OCI-LY1 (cell line): ENCODE data around the gene FILIP1L.

Experiments used
- CTCF ChIP-seq: fragments of 200-600 bp; sonication (generic), shearing (Covaris generic); IDR thresholded peaks from 2 replicates; pipeline ENCODE4 v1.5.1; 2017; ENCODE audit warnings: mild to moderate bottlenecking, antibody characterized with exemption, low read length, moderate library complexity, mixed read lengths
- EZH2 ChIP-seq: fragments of 200-600 bp; sonication (generic), shearing (Covaris generic); IDR thresholded peaks from 2 replicates; pipeline ENCODE4 v1.8.0; 2017; ENCODE audit warnings: borderline replicate concordance, mixed run types, mild to moderate bottlenecking, antibody characterized with exemption, low read length, moderate library complexity, mixed read lengths

- no peak for TF ChIP-seq EZH2
- TF ChIP-seq CTCF, result no peak
These were observed 280.6 kb downstream of the FILIP1L start for GRCh38 chr3:99833617-99834205.
